HG02571 (cell line): ENCODE results near the gene TWSG1.

Source experiments
- ATAC-seq: cut with Tn5 transposase; IDR thresholded peaks from one replicate; pipeline ENCODE4 v1.9.1; 2021; ENCODE audit warnings: mild to moderate bottlenecking, moderate library complexity; ENCODE audit not compliant: unreplicated experiment

TWSG1 gene

DNA sequence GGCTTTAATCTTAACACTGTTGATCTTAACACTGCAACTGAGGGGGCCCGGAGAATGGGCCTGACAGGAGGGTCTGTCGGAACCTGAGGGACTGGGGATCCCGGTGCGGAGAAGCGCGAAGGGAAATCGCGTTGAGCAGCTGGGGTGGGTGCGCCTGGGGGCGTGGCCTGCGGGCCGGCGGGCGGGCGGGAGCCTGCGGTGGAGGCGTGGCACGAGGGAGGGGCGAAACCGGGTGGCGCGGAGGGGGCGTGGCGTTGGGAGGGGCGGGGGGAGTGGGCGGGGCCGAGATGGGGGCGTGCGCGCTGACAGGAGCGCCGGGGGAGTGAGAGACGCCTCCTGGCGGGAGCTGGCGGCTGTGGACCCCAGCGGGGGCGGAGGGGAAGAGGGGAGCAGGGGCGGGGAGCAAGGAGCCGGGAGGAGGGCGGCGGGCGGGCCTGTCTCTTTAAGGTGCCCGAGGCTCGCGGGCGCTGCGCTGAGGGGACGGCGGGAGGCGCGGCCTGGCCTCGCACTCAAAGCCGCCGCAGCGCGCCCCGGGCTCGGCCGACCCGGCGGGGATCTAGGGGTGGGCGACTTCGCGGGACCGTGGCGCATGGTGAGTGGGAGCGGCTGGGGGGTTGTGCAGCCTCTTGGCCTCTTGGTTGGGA is at the start of gene TWSG1:
TWSG1 (plus strand) TSS at position 445 of the 644 bp plus-strand sequence. CDS start 2,457 bp downstream, outside the sequence.
- peak; percentile 74 for ATAC-seq

DNA sequence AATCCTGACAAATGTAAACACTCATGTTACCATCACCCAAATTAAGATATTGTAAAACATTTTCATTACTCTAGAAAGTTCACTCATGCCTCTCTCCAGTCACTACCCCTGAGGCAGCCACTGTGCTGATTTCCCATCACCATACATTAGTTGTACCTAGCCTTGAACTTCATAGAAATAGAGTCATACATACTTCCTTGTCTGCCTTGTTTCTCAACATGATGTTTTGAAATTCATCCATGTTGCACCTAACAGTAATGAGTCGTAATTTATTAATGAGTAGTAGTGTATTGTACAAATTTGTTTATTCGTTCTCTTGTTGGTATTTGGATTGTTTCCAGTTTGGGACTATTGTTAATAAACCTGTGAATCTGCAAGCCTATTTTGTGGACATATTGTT is 49.0 kb upstream of the TWSG1 start:
- ATAC-seq = no peak

DNA sequence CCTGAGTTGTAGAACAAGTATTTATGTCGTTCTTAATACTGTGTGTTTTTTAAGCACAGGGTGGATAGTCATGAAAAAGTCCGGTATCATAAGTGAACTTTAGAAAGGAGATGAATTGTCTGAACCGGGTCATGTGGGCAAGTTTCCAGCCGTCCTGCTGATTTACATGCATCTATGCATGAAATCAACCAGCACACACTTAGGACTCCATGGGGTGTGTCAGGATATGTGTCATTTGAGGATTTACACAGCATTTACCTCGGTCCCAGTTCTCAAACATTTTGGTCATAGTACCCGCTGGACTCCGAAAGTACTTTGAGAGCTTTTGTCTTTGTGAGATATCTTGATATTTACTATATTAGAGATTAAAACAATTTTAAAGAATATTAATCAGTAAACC is 47.5 kb upstream of the TWSG1 start:
- ATAC-seq = no peak

DNA sequence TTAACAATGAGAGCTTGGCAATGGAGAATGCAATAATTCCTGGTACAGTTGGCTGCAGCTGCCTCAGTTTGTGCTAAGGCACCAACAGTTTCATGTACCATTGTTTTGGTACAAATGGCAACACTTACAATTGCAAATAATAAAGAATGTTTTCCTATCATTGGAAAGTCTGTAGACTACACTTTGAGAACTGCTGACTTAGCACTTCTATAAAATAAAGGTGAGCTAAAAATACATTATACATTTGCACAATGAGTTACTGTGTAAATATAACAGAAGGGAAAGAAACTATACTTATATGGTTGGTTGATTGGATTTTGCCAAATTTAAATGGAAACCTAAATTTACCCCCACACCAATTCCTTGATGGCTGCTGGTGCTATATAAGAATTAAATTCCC is 44.9 kb upstream of the TWSG1 start:
- ATAC-seq = no peak

DNA sequence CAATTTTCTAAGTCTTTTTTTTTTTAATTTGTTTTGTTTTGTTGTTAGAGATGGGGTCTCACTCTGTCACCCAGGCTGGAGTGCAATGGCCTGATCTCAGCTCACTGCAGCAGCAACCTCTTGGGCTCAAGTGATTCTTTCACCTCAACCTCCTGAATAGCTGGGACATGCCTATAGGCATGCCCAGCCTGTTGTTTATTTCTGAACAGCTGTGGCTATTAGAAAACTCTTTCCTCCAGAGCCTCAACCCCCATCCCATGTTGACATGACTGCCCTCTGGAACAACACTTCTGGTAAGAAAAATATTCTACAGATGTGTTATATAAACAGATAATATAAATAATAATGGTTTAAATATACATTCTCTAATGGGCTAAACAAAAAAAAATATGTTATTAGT is 44.4 kb upstream of the TWSG1 start:
- no peak for ATAC-seq

DNA sequence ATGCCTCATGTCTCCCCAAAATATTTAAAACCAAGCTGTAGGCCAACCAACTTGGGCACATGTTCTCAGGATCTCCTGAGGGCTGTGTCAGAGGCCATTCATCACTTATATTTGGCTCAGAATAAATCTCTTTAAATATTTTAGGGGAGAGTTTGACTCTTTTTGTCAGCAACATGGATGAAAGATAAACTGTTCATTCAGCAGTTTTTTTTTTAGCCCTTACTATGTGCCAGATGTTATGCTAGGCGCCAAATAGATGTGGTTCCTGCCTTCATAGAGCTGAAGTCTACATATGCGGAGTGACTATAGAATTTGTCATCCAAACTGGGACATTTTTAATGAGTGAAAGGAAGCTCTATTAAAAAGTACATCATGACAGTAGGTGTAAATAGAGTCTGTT is 42.5 kb upstream of the TWSG1 start:
- no peak for ATAC-seq

DNA sequence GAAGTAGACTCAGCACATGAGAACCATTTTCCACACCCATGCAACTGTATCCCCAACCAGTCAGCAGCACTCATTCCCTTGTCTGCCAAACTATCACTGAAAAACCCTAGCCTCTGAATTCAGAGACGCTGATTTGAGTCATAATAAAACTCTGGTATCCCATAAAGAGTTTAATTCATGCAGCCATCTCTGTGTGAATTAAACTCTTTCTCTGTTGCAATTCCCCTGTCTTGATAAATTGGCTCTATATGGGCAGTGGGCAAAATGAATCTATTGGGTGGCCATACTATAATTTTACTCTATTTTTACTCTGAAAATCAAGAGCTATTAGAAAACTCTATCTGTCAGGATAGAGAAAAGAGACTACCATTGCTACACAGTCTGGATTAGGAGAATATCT is 40.6 kb upstream of the TWSG1 start:
- no peak for ATAC-seq

DNA sequence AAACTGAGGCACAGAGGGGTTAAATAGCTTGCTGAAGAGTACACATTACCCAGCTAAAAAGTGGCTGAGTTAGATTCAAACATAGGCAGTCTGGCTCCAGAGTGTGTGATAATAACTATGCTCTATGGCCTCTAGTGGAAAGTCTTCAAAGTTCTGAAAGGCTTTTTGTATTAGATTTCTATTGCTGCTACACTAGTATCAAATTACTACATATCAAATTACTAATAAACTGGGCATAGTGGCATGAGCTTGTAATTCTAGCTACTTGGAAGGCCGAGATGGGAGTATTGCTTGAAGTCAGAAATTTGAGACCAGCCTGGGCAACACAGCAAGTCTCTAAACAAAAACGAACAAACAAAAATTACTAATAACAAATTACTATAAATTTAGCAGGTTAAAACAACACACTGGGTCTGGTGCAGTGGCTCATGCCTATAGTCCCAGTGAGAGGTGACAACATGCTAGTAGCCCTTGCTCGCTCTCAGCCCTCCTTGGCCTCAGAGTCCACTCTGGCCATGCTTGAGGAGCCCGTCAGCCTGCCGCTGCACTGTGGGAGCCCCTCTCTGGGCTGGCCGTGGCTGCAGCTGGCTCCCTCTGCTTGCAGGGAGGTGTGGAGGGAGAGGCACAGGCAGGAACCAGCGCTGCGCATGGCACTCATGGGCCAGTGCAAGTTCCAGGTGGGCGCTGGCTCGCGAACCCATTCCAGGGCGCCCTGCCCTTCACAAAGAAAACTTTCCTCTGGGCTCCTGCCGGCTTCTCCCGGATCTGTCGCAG is 38.2 kb upstream of the TWSG1 start:
- no peak for ATAC-seq

DNA sequence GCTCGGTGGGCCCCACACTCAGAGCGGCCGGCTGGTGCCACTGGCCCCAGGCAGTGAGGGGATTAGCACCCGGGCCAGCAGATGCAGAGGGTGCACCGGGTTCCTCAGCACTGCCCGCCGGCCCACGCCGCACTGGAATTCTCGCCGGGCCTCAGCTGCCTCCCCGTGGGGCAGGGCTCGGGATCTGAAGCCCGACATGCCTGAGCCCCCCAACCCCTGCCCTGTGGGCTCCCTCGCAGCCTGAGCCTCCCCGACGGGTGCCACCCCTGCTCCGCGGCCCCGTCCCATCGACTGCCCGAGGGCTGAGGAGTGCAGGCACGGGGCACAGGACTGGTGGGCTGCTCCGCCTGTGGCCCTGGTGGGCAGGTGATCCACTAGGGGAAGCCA is 37.6 kb upstream of the TWSG1 start:
- no peak for ATAC-seq

DNA sequence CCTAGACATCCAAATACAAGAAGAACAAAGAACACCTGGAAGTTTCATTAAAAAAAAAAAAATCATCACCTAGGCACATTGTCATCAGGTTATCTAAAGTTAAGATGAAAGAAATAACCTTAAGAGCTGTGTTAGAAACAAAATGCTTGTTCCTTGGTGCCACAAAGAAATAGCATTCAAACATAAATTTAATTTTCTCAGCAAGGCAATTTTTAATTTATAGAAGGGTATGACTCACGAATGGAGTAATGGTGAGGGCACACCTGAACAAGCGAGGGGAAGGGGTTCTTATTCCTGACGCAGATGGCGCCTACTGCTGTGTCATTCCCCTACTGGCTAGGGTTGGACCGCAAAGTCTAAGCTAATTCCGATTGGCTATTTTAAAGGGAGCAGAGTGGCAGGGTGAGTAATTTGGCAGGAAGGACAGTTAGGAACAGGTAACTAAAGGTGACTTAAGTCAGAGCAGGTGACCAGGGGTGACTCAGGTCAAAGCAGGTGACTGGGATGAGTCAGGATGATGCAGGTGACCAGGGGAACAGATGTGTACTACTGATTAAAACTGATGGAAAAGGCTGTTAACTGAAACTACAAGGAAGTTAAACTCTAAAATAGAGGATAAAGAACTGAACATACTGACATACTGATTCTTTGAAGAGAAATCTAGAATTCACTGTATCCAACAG is 30.0 kb upstream of the TWSG1 start:
- ATAC-seq = no peak

DNA sequence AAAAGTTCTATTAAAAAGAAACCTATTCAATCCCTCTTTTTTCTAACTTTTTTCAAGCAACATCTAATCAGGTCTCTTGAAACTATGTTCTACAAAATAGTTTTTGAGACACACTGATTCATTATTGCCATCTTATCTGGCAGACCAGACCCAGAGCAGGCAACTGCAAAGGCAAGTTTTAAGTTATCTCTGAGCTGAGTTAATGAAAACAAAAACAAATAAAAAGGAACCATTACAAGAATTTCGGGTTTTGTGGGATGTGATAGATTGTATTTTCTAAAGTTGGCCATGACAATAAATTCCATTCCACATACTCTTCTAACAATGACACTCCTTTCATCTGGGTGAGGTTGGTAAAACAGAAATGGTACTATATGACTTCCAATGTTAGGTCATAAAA is 15.2 kb upstream of the TWSG1 start:
- ATAC-seq = no peak

DNA sequence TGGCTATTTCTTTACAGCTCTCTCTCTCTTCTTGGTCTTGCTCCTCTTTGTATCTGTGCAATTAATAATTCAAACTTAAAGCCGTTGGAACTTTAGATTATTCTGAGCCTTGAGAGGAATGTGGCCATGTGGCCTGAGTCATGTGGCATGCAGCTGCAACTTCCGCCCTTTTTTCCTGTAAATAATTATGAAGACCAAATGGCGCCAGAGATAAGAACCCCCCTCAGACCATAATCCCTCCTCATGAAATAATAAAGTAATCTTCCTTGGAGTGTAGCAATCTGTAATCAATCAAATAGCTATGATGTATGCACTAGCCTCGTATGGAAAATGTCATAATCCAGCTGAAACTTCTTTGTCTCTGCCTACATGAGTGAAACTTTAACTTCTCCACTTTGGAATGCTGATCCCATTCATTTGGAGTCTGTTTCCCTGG is 13.5 kb upstream of the TWSG1 start:
- ATAC-seq = no peak

DNA sequence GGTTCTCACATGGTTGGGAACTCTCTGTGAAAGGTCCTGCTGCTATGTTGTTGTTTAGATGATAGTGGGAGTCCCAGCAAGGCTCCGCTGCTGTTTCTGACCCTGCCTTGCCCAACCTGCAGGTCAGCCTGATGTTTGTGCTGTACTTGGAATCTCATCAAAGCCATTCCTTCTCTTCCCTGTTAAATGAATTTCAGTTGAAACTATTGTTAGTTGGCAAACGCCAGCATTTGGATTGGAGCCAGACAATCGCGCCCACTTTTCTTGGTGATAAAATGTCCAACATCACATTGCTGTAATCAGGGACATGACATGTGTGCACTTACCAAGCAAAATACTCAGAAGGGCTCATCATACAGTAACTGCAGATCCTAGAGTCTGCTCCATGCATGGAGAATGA is 12.8 kb upstream of the TWSG1 start:
- no peak for ATAC-seq

DNA sequence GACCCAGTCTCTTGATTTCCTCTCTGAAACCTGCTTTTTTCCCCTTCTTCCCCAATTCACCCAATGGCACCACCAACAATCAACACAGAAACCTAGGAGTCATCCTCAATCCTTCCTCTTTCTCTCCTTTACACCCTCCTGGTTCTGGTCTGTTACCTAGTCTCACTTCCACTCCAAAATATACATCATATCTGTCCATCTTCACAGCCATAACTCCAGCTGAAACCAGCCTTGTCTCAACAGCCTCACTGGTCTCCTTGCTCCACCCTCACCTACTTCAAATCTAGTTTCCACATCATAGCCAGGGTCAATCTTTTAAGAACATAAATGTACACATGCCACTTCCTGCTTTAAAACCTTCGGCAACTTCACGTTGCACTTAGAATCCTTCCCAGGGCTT is 11.8 kb upstream of the TWSG1 start:
- no peak for ATAC-seq

DNA sequence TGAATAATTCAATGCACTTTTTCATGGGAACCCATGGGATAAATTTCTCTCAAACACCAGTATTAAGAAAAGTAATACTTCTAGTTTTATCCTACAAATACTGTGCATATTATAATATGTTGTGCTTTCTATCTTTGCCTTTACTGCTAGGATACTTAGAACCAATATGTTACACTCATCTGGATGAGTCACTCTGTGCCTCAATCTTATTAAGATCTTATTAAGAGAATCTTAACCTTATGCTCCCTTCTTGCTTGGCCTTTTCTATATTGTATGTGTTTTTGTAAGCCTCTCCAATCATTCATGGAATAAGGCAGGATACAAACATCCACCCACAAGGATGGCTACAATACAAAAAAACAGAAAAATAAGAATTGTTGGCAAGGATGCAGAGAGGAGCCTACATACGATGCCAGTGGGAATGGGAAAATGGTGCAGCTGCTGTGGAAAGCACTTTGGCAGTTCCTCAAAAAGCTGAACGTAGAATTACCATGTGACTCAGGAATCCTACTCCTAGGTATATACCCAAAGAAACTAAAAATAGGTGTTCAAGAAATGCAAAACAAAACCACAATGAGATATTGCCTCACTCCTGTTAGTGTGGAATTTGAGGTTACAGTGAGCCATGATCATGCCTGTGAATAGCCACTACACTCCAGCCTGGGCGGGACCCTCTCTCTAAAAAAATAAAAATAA is 10.7 kb upstream of the TWSG1 start:
- no peak for ATAC-seq

DNA sequence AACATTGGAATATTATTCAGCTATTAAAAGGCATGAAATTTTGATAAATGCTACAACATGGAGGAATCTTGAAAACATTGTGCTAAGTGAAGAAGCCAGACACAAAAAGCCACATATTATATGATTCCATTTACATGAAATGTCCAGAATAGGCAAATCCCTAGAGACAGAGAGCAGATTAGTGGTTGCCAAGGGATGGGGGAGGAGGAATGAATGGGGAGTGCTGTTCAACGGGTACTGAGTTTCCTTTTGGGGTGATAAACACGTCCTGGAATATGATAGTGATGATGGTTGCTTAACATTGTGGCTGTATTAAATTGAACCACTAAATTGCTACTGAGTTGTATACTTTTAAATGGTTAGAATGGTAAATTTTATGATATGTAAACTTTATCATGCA is 8.9 kb upstream of the TWSG1 start:
- no peak for ATAC-seq

DNA sequence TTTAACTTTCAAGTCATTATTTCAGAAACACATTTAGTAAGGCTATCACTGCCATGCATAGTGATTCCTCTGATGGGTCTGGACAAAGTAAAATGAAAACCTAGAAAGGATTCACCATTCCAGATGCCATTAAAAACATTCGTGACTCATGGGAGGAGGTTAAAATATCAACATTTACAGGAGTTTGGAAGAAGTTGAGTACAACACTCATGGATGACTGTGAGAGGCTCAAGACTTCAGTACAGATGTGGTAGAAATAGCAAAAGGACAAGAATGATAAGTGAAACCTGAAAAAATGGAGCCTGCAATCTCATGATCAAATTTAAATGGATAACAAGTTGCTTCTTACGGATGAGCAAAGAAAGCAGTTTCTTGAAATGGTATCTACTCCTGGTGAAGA is 5.8 kb upstream of the TWSG1 start:
- no peak for ATAC-seq

DNA sequence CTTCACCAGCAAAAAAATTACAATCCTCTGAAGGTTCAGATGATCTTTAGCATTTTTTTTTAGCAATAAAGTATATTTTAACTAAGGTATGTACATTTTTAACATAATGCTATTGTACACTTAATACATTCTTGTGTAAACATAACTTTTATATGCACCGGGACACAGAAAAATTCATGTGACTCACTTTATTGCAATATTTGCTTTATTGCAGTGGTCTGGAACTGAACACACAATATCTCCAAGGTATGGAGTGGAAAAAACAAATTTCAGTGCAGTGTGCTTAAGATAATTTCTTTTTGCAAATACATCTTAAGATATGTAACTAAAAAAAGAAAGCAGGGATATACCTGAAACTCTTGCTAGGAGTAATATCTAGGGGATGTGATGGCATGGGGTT is 5.1 kb upstream of the TWSG1 start:
- ATAC-seq = no peak

DNA sequence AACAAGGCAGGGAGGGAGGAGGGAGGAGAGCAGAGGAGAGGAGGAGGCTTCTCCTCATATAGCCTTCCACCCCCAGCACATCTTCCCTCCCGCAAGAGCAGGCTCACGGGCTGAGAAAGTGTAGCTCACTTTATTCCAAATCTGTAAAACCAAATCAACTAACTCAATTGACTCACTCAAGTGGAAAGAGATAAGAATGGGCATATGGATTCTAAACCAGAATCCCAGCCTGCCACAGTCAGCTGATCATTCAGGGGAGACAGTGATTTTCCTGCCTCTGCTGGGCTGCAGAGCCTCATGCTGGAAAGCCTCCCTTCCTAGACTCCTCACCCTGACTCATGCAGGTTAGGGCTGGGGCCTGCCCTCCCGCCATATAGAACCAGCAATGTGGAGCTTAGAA is 4.2 kb upstream of the TWSG1 start:
- ATAC-seq = no peak

DNA sequence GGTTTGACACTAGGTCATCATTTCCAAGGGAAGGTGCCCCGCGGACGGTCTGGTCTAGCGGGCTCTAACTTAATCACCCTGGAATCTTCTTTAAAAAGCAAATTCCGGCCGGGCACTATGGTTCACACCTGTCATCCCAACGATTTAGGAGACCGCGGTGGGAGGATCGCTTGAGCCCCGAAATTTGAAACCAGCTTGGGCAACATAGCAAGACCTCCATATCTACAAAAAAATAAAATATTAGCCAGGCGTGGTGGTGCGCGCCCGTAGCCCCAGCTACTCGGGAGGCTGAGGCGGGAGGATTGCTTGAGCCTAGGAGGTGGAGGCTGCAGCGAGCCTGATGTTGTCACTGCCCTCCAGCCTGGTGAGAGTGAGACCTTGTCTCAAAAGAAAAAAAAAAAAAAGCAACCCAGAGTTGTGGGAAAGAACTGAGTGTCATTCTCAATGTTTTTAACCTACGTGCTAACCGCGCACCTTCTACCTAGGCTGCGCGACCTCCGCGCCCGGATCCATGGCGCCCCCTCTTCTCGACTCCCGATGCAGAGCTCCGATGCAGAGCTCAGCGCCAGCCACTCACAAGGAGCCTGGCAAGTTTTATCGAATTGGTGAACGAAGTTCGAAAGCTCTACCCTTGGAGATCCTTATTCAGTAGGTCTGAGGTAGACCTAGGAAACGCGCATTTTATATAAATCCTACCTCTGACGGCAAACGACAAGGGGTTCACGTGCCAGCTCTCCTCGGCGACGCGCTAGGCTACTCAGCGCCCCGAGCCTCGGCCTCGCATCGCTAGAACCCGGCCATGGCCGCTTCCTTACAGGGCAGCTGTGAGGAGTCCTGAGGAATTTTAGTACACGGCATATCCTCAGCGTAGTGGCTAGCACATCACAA is 888 bp upstream of the TWSG1 start:
- ATAC-seq = peak; percentile 0
